GM13976 (cell line): Measurements from ENCODE around the gene BTBD9.

Experiments used
- DNase-seq: peaks from one replicate; pipeline ENCODE4 v3.0.0; 2012; ENCODE audit warnings: low spot score
- CTCF ChIP-seq: IDR thresholded peaks from 2 replicates; pipeline ENCODE4 v1.5.1; 2012; ENCODE audit warnings: borderline replicate concordance, mild to moderate bottlenecking; ENCODE audit not compliant: insufficient read depth; ENCODE audit errors: extremely low read depth, missing control alignments, control extremely low read depth
- in situ Hi-C: fragments of 300-500 bp; cut with MboI; formaldehyde crosslinking; loops from one replicate; pipeline ENCODE4 v1.12.0; 2022; ENCODE audit warnings: low sequenced_read_pairs, mixed read lengths, inconsistent platforms; ENCODE audit not compliant: unreplicated experiment

BTBD9 gene

GRCh38 chr6:38208028-38208427 is 431.7 kb downstream of the BTBD9 start:
- DNase-seq = no peak
- in situ Hi-C loops = no loop called here
- TF ChIP-seq CTCF = no peak

GRCh38 chr6:38207375-38207774 is 432.4 kb downstream of the BTBD9 start:
- in situ Hi-C loops = no loop called here
- no peak for TF ChIP-seq CTCF
- DNase-seq = no peak

- in situ Hi-C loops = no loop called here
- TF ChIP-seq CTCF = no peak
- no peak for DNase-seq
These were observed 441.5 kb downstream of the BTBD9 start for GRCh38 chr6:38198219-38198618.

GRCh38 chr6:38195113-38195635 is 444.6 kb downstream of the BTBD9 start:
- no peak for DNase-seq
- TF ChIP-seq CTCF = no peak
- in situ Hi-C loops = no loop called here

- no peak for DNase-seq
- in situ Hi-C loops = no loop called here
- no peak for TF ChIP-seq CTCF
These were observed 445.1 kb downstream of the BTBD9 start for GRCh38 chr6:38194589-38194988.

- no peak for TF ChIP-seq CTCF
- in situ Hi-C loops = no loop called here
These were observed 445.5 kb downstream of the BTBD9 start for GRCh38 chr6:38194282-38194572.

More at GRCh38 chr6:38194282-38194572, 445.5 kb downstream of the BTBD9 start:
- DNase-seq = no peak
